Mucosa of descending colon (tissue), 3 donors: ENCODE measurements around the gene GUCY1B1. TPM values are rescaled to one million over a fixed set of nuclear protein-coding genes. Genes with fewer than 3 reads are reported as not detected.

ENCODE experiments used
- ATAC-seq: fragments of 200-7000 bp; cut with Tn5 transposase; one replicate; pipeline ENCODE4 v1.9.1; 2020; ENCODE audit warnings: mild to moderate bottlenecking, moderate library complexity
- DNase-seq, 3 donors: peaks; one replicate each; pipeline ENCODE4 v3.0.0-alpha.2; 2020
- H3K36me3 ChIP-seq: fragments of 200-600 bp; one replicate; pipeline ENCODE4 v1.8.0; 2021; ENCODE audit warnings: low read depth, mild to moderate bottlenecking
- H3K4me1 ChIP-seq: fragments of 200-600 bp; one replicate; pipeline ENCODE4 v1.8.0; 2021; ENCODE audit warnings: low read depth, mild to moderate bottlenecking
- H3K4me3 ChIP-seq: fragments of 200-600 bp; one replicate; pipeline ENCODE4 v1.8.0; 2021; ENCODE audit warnings: mild to moderate bottlenecking
- H3K9me3 ChIP-seq: fragments of 200-600 bp; one replicate; pipeline ENCODE4 v1.8.0; 2021; ENCODE audit warnings: mild to moderate bottlenecking
- CTCF ChIP-seq: fragments of 200-600 bp; IDR thresholded peaks from one replicate; pipeline ENCODE4 v1.8.0; 2022; ENCODE audit warnings: antibody characterized with exemption, mild to moderate bottlenecking
- intact Hi-C, 2 donors: fragments of 100-400 bp; cut with DNase I in 1 of 2; cut with micrococcal nuclease in 1 of 2; formaldehyde crosslinking; loops; one replicate each; pipeline versions ENCODE4 v1.11.0 to v1.11.1; 2022; cut with DNase I, micrococcal nuclease
- total RNA-seq, 3 donors: library from RNA; stranded (reverse); fragmentation: NEBNext Ultra II Directional in 2 of 3; extraction: Animal tissue kit (Norgen Biotek cat#: 25700) in 2 of 3; gene quantifications; one replicate each; pipeline versions ENCODE4 v1.2.1 to v1.2.4, GENCODE V29; 2021 to 2023
- donor health status: DM: no; HTN: no; CAD: no; lungs with moderate emphysema.
- donor health status: DM: no; HTN: no; CAD: no.
- donor health status: DM: no; HTN: yes; CAD: no.

GUCY1B1 gene
- total RNA-seq, 3 donors from 2014 or later, result 1.9 to 42.1 (median 6.2) TPM

GRCh38 chr4:155842080-155842479 is 83.3 kb downstream of the GUCY1B1 start:
- no peak for TF ChIP-seq CTCF
- intact Hi-C loops, result no loop called here
- DNase-seq (no peak), ATAC-seq (no peak)
- no peaks in the 10 kb centered on the region for H3K4me1 ChIP-seq
- H3K9me3 ChIP-seq, result no peaks in the 10 kb centered on the region
- H3K4me3 ChIP-seq, result no peak overlapping the region
- H3K36me3 ChIP-seq, result no peaks in the 10 kb centered on the region

DNA sequence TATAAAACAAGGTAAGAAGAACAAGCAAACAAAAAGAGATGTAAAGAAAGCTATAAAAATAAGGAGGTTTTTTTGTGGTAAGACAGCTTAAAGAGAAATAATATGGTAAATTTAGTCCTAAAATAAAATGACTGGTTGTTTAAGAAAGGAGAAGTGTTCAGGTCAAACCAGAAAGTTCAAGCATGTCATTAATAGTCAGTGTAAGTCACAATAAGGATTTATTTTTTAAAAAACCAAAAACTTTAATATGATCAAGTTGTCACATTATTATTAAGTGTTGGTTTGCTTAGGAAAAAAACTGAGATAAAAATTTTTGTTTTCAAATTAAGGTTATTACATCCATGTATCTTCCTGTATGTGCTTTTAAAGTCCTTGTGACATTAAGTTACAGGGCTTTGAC is 88.1 kb downstream of the GUCY1B1 start:
- no peak for TF ChIP-seq CTCF
- intact Hi-C loops, result no loop called here
- no peaks in the 10 kb centered on the region for H3K4me1 ChIP-seq

GRCh38 chr4:155849042-155849441 is 90.2 kb downstream of the GUCY1B1 start:
- intact Hi-C loops, result no loop called here
- ATAC-seq (no peak), DNase-seq (no peak)
- no peak for TF ChIP-seq CTCF
- Histone ChIP-seq H3K4me3 (no peak overlapping the region), H3K36me3 (no peaks in the 10 kb centered on the region), H3K4me1 (no peaks in the 10 kb centered on the region), H3K9me3 (peaks cover 9% of the 10 kb centered on the region)

More for the DNA sequence above, 88.1 kb downstream of the GUCY1B1 start:
- DNase-seq (no peak), ATAC-seq (no peak)
- H3K4me3 ChIP-seq, result no peak overlapping the region
- peaks cover 9% of the 10 kb centered on the region for H3K9me3 ChIP-seq
- H3K36me3 ChIP-seq, result no peaks in the 10 kb centered on the region

- Histone ChIP-seq H3K9me3 (peaks cover 2% of the 10 kb centered on the region), H3K4me1 (no peaks in the 10 kb centered on the region), H3K4me3 (no peak overlapping the region), H3K36me3 (no peaks in the 10 kb centered on the region)
- DNase-seq (no peak), ATAC-seq (no peak)
- no peak for TF ChIP-seq CTCF
- intact Hi-C loops, result no loop called here
Measured at GRCh38 chr4:155853189-155853588, 94.4 kb downstream of the GUCY1B1 start.

DNA sequence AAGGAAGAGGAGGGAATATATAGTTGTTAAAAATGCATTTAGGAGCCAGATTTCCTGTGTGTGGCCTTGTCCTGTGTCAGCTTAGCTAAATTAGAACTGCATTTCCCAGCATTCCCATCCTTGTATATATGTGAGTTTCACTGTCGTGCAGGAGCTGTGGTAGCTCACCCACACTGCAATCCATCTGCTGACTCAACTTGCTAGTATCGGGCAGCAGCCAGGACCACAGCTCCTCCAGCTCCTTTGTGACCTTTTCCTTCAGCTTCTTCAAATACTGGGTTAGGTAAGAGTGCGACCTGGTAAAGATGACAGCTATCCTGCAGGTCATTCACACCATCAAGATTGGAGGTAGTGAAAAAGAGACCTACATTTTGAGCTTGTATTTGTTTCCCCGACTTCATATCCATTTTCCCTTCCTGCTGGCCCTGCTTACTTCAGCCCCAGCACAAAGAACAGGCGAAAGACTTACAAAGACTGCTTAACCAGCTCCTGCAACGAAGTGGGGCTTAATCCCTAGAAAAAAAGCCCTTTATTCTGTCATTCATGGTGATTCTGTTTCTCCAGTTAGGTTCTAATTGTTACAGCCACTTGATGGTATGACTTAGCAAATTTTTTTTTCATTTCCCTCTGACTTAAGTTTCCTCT is 95.9 kb downstream of the GUCY1B1 start:
- H3K9me3 ChIP-seq, result no peaks in the 10 kb centered on the region

More for the DNA sequence above, 95.9 kb downstream of the GUCY1B1 start:
- no peak for DNase-seq
- intact Hi-C loops, result no loop called here
- no peaks in the 10 kb centered on the region for H3K4me1 ChIP-seq
- H3K36me3 ChIP-seq, result no peaks in the 10 kb centered on the region
- TF ChIP-seq CTCF, result no peak
- no peak for ATAC-seq
- H3K4me3 ChIP-seq, result no peak overlapping the region
